Measurements from ENCODE around the gene CD44.

CD44 gene

GRCh38 chr11:35112056-35112845, 26.7 kb upstream of the CD44 start:
- DNase-seq: no peak

DNA sequence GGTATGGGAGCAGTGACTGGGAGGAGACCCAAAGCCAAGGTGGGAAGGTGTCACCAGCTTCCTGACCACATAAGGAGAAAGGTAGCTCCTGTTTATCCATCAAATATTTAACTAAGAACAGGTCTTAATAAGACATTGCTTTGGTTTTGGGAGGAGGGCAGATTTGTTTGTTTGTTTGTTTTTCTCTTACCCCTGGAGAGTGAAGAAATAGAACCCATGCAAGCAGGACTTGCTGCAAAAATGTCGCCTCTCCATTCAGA, 26.2 kb upstream of the CD44 start:
- DNase-seq: no peak

- no peak for DNase-seq
Observed at GRCh38 chr11:35114906-35115687, 23.9 kb upstream of the CD44 start.

DNA sequence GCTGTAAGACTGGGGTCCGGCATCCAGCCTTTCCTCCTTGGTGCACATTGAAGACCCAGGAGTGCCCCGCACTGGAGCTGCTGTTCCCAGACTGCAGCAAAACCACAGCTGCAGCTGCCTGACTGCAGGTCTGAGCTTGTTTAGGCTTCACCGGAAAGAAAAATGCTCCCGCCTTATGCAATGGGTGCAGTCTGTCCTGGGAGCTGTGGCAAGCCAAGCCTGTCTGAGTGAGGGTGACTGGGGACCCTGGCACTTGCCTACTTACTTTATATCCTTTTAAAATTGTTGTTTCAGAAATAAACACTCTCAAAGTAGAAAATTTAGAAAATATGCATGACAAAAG, 23.3 kb upstream of the CD44 start:
- no peak for DNase-seq

DNA sequence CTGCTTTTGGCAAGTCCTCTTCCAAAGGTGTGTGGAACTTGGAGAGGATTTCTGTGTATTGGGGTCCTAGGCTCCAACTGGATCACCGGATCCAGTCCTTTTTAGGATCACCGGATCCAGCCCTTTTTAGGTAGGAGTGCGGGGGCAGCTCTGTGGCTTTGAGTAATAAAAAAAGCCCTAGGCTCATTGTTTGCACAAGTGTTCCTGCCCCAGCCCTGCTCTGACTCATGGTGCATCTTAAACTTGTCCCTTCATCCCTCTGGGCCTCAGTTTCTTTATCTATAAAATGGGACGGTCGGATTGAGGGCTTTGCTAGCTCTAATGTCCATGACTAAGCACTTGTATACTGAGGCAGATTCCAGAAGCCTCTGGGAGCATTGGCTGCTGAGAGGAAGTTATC, 22.7 kb upstream of the CD44 start:
- DNase-seq: no peak

- DNase-seq: no peak
Observed at GRCh38 chr11:35116762-35117640, 22.0 kb upstream of the CD44 start.

- no peak for DNase-seq
Observed at GRCh38 chr11:35118906-35119305, 20.1 kb upstream of the CD44 start.

GRCh38 chr11:35121326-35121865, 17.6 kb upstream of the CD44 start:
- DNase-seq: no peak

DNA sequence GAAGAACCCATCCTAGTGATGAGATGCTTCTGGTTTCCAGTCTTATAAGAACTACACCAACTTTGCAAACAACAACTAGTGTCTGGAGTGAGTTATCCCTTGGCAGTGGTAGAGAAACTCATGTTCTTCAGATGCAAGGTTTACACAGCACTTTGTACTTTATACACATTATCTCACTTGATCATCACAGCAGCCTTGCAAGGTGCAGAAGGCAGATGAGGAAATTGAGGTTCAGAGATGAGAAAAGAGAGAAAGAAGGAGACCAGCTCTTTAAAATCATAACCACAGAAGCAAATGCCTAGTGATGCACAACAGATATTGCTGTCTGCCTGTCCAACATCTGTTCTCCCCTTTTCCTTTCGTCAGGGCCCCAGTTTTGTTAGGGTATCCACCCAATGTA, 16.7 kb upstream of the CD44 start:
- no peak for DNase-seq

GRCh38 chr11:35126000-35126878, 12.7 kb upstream of the CD44 start:
- DNase-seq: no peak

DNA sequence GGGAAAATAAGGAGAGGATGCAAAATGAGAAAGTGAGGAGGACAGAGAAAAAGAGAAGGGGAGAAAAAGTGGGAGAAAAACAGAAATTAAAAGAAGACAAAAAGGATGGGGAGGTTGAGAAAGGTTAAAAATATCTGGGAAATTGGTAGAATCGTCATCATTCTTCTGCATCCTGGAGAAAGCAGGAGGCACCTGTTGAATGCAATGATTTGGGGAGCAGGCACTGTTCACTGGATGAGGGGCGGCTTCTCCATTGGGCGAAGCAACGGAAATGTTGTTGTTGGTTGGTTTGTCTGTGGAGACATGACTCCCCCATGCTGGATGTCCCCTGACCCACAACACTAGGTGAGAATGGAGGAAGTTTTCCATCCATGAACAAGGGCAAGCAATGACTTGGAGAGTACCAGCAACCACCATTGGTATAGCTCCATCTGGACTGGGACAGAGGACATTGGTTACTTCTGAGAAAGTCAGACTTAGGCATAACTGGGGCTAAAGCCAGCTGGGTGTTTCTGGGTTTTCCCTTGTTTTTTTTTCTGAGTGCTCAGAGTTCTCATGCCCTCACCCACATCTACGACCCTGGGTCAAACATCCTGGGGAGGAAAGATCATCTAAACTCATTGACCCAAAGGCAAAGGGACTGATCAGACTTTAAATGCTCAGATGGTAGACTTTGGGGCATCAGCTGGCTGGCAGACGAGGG, 11.9 kb upstream of the CD44 start:
- no peak for DNase-seq

DNA sequence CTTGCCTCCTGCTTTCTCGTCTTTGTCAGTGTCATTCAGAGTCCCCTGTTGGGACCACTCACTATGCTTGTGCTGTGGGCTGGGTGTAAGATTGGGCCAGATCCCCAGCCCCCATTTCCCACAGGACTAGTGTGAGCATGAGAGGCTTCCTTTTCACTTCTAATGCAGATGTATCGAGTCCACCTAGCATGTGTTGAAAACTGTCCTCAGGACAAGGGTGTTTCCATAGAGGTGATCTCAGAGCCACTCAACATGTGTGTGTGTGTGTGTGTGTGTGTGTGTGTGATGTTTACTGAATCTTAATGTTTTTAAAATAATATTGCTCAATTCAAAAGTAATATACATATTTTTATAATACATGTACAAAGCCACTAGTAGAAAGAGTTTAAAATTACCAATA, 11.4 kb upstream of the CD44 start:
- DNase-seq: no peak

GRCh38 chr11:35131094-35131493, 7.9 kb upstream of the CD44 start:
- no peak for DNase-seq

- no peak for DNase-seq
Observed at GRCh38 chr11:35131886-35132285, 7.1 kb upstream of the CD44 start.

DNA sequence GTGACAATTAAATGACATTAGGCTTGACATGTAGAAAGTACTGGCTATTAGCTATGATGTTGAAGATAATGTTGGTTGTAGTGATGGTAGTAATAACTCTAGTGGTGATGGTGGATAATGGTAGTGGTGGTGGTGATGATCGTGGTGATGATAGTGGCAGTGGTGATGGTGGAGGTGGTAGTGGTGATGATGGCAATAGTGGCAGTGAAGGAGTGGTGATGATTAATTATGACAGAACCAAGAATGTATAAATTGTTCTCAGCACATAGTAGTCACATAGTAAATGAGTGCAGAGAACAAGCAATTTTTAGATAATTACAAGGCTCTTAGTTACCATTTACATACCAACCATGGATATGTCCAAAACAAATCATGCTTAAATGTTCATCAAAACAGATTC, 5.3 kb upstream of the CD44 start:
- DNase-seq: no peak

- DNase-seq: no peak
Observed at GRCh38 chr11:35134403-35135148, 4.4 kb upstream of the CD44 start.

GRCh38 chr11:35135222-35135621, 3.7 kb upstream of the CD44 start:
- DNase-seq: no peak

GRCh38 chr11:35136311-35136710, 2.7 kb upstream of the CD44 start:
- DNase-seq: no peak

- no peak for DNase-seq
Observed at GRCh38 chr11:35138058-35138457, 913 bp upstream of the CD44 start.

- no peak for DNase-seq
Observed at GRCh38 chr11:35138606-35138942, 397 bp upstream of the CD44 start.

DNA sequence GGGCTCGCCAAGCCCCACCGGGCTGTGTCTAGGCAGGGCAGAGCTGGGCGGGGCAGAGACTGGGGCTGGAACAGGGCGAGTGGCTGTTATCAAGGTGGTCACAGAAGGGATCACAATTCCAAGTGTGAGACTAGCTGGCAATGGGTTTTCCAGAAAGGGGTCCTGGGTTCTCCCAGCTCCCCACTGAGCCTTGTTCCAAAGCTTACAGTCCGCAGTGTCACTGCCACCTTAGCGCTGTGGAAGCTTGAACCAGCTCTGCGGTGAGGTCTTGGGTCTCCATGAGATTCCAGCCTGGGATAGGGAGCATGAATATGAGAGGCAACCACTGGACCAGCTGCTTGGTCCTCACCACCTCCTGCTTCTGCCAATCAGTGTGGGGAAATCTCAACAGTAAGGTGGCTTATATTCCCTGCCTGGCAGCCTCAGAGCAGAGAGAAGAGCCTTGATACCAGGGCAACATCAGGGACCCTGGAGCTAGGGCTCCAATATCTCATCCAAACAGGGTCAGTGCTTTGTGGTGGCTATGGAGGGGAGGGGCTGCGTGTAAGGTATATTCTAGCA, 831 bp downstream of the CD44 start:
- DNase-seq: no peak
